Measurements from ENCODE around the gene GPT2. TPM values are rescaled to one million over a fixed set of nuclear protein-coding genes. Genes with fewer than 3 reads are reported as not detected.
"Not testable (repeated sequence)": the region's sequence is repeated elsewhere in the genome, so short reads cannot be mapped to it uniquely, and the experiment has no call there.

Gene GPT2
- total RNA-seq, 1 donor from 2014 or later: 22.3 TPM

- Mint-ChIP-seq H3K4me3 (no peak overlapping the region), H3K27me3 (ENCODE audit: insufficient read depth) (no peaks in the 10 kb centered on the region), H3K4me1 (ENCODE audit: low read depth) (peaks cover 11% of the 10 kb centered on the region), H3K36me3 (ENCODE audit: low read depth) (peaks cover 12% of the 10 kb centered on the region), H3K27ac (no peak overlapping the region), H3K9me3 (no peaks in the 10 kb centered on the region)
- intact Hi-C loops (cut with micrococcal nuclease): no loop called here
- no peak for DNase-seq (ENCODE audit: low spot score)
Measured at GRCh38 chr16:46924402-46924801, 40.2 kb downstream of the GPT2 start.

GRCh38 chr16:46926470-46927225, 42.5 kb downstream of the GPT2 start:
- no peak for DNase-seq (ENCODE audit: low spot score)
- Mint-ChIP-seq H3K9me3 (no peaks in the 10 kb centered on the region), H3K4me3 (no peak overlapping the region), H3K27ac (no peak overlapping the region), H3K36me3 (ENCODE audit: low read depth) (peaks cover 12% of the 10 kb centered on the region), H3K4me1 (ENCODE audit: low read depth) (peaks cover 11% of the 10 kb centered on the region), H3K27me3 (ENCODE audit: insufficient read depth) (no peaks in the 10 kb centered on the region)
- intact Hi-C loops (cut with micrococcal nuclease): no loop called here

- H3K9me3 Mint-ChIP-seq: no peaks in the 10 kb centered on the region
- intact Hi-C loops (cut with micrococcal nuclease): no loop called here
- DNase-seq (ENCODE audit: low spot score): no peak
- peaks cover 11% of the 10 kb centered on the region for H3K4me1 Mint-ChIP-seq (ENCODE audit: low read depth)
- no peaks in the 10 kb centered on the region for H3K27me3 Mint-ChIP-seq (ENCODE audit: insufficient read depth)
- peaks cover 10% of the 10 kb centered on the region for H3K36me3 Mint-ChIP-seq (ENCODE audit: low read depth)
- no peak overlapping the region for H3K4me3 Mint-ChIP-seq
- no peak overlapping the region for H3K27ac Mint-ChIP-seq
Measured at GRCh38 chr16:46927273-46927672, 43.1 kb downstream of the GPT2 start.

DNA sequence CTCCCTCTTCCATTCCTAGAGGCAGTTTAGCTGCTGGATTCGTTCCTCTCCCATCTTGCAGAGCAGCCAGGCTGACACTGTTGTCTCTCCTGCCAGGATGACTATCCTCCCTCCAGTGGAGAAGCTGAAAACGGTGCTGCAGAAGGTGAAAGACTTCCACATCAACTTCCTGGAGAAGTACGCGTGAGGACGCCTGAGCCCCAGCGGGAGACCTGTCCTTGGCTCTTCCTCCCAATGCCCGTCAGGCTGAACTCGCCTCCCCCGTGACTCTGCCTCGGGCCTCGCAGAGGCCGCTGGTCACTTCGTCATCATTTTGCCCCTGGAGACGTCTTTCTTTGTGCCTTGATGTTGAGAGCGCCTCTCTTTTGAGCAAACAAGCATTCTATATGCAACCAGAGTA, 44.6 kb downstream of the GPT2 start:
- Mint-ChIP-seq H3K4me3 (no peak overlapping the region), H3K4me1 (ENCODE audit: low read depth) (peaks cover 11% of the 10 kb centered on the region), H3K9me3 (no peaks in the 10 kb centered on the region), H3K27ac (peak overlapping the region; percentile 38), H3K27me3 (ENCODE audit: insufficient read depth) (no peaks in the 10 kb centered on the region), H3K36me3 (ENCODE audit: low read depth) (peaks cover 8% of the 10 kb centered on the region)
- DNase-seq (ENCODE audit: low spot score): no peak
- intact Hi-C loops (cut with micrococcal nuclease): loop anchor here (1.0 kb wide), 2 partner anchors 75 to 375 kb away; no protein-coding TSS in a partner anchor

GRCh38 chr16:46929378-46930332, 45.5 kb downstream of the GPT2 start:
- DNase-seq (ENCODE audit: low spot score): peak; percentile 62
- intact Hi-C loops (cut with micrococcal nuclease): loop anchor here (1.0 kb wide), 3 partner anchors 75 to 375 kb away; no protein-coding TSS in a partner anchor
- H3K27ac Mint-ChIP-seq: no peak overlapping the region
- H3K36me3 Mint-ChIP-seq (ENCODE audit: low read depth): peaks cover 8% of the 10 kb centered on the region
- no peak overlapping the region for H3K4me3 Mint-ChIP-seq
- no peaks in the 10 kb centered on the region for H3K9me3 Mint-ChIP-seq
- no peaks in the 10 kb centered on the region for H3K27me3 Mint-ChIP-seq (ENCODE audit: insufficient read depth)
- peaks cover 11% of the 10 kb centered on the region for H3K4me1 Mint-ChIP-seq (ENCODE audit: low read depth)

DNA sequence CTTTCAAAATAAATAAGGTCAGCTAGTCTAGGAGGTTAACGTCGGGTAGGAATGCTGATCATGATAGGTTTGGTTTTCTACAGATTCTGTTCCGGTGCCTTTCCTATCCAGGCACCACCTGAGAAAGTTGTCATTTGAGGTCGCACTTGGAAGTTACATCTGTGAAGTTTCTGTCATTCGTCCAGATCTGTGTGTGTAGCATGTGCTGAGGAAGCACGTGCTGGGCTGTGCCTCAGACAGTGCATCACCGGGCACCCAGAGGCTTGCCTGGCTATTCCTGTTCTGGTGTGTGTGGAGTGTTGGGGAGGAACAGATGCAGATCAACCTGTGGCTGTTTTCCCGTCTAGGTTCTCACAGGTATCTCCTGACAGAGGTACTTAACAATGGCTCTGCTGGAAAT, 46.7 kb downstream of the GPT2 start:
- intact Hi-C loops (cut with micrococcal nuclease): loop anchor here (1.0 kb wide), 1 partner anchor 258 kb away; no protein-coding TSS in a partner anchor
- H3K9me3 Mint-ChIP-seq: no peaks in the 10 kb centered on the region

DNA sequence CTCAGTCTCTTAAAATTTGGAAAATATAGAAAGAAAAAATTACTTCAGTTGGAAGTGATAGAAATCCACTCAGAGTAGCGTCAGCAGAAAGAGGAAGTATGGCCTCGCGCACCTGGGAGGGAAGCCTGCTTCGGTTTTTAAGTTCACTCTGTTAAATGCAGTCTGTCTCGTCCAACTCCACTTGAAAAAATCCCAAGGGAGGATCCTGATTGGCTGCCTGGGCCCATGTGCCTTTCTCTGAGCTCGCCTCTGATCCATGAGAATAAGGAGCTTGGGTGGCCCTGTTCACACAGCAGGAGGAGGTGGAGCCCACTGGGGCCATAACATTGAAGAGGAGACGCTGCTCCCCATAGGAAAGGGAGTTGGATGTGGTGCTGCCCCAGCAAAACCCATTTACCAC, 48.6 kb downstream of the GPT2 start:
- H3K4me3 Mint-ChIP-seq: no peak overlapping the region
- H3K27me3 Mint-ChIP-seq (ENCODE audit: insufficient read depth): peaks cover 3% of the 10 kb centered on the region
- H3K27ac Mint-ChIP-seq: no peak overlapping the region
- intact Hi-C loops (cut with micrococcal nuclease): no loop called here
- H3K36me3 Mint-ChIP-seq (ENCODE audit: low read depth): peaks cover 3% of the 10 kb centered on the region
- no peaks in the 10 kb centered on the region for H3K9me3 Mint-ChIP-seq
- no peak for DNase-seq (ENCODE audit: low spot score)
- peaks cover 6% of the 10 kb centered on the region for H3K4me1 Mint-ChIP-seq (ENCODE audit: low read depth)

More for the DNA sequence above, 46.7 kb downstream of the GPT2 start:
- Mint-ChIP-seq H3K27ac (no peak overlapping the region), H3K4me1 (ENCODE audit: low read depth) (peaks cover 11% of the 10 kb centered on the region), H3K36me3 (ENCODE audit: low read depth) (peaks cover 8% of the 10 kb centered on the region), H3K4me3 (no peak overlapping the region), H3K27me3 (ENCODE audit: insufficient read depth) (no peaks in the 10 kb centered on the region)
- DNase-seq (ENCODE audit: low spot score): no peak

- H3K4me1 Mint-ChIP-seq (ENCODE audit: low read depth): peaks cover 3% of the 10 kb centered on the region
- H3K9me3 Mint-ChIP-seq: no peaks in the 10 kb centered on the region
- intact Hi-C loops (cut with micrococcal nuclease): no loop called here
- H3K27ac Mint-ChIP-seq: no peak overlapping the region
- no peaks in the 10 kb centered on the region for H3K36me3 Mint-ChIP-seq (ENCODE audit: low read depth)
- H3K4me3 Mint-ChIP-seq: no peak overlapping the region
- H3K27me3 Mint-ChIP-seq (ENCODE audit: insufficient read depth): peaks cover 3% of the 10 kb centered on the region
- DNase-seq (ENCODE audit: low spot score): no peak
Measured at GRCh38 chr16:46937536-46937935, 53.4 kb downstream of the GPT2 start.

- H3K27me3 Mint-ChIP-seq (ENCODE audit: insufficient read depth); DNase-seq (ENCODE audit: low spot score); H3K4me3 Mint-ChIP-seq; H3K9me3 Mint-ChIP-seq; H3K27ac Mint-ChIP-seq; H3K36me3 Mint-ChIP-seq (ENCODE audit: low read depth): not testable (repeated sequence)
- H3K4me1 Mint-ChIP-seq (ENCODE audit: low read depth): peaks cover 17% of the 10 kb centered on the region
- intact Hi-C loops (cut with micrococcal nuclease): loop anchor here (10.0 kb wide), 3 partner anchors 200 to 1110 kb away; partner anchors contain the start of genes ITFG1, NETO2 and PHKB
Measured at GRCh38 chr16:46944713-46945112, 60.6 kb downstream of the GPT2 start.

GRCh38 chr16:46947900-46948547, 63.9 kb downstream of the GPT2 start:
- Mint-ChIP-seq H3K36me3 (ENCODE audit: low read depth) (no peaks in the 10 kb centered on the region), H3K4me3 (no peak overlapping the region), H3K4me1 (ENCODE audit: low read depth) (peaks cover 9% of the 10 kb centered on the region), H3K27ac (no peak overlapping the region), H3K27me3 (ENCODE audit: insufficient read depth) (peaks cover 2% of the 10 kb centered on the region), H3K9me3 (no peaks in the 10 kb centered on the region)
- peak; percentile 19 for DNase-seq (ENCODE audit: low spot score)
- intact Hi-C loops (cut with micrococcal nuclease): loop anchor here (1.0 to 10.0 kb wide), 8 partner anchors 25 to 1217 kb away; partner anchors contain the start of genes DNAJA2, ITFG1, NETO2 and PHKB

GRCh38 chr16:46948548-46949166, 64.5 kb downstream of the GPT2 start:
- no peak for DNase-seq (ENCODE audit: low spot score)
- peaks cover 2% of the 10 kb centered on the region for H3K27me3 Mint-ChIP-seq (ENCODE audit: insufficient read depth)
- H3K36me3 Mint-ChIP-seq (ENCODE audit: low read depth): no peaks in the 10 kb centered on the region
- H3K9me3 Mint-ChIP-seq: no peaks in the 10 kb centered on the region
- peaks cover 3% of the 10 kb centered on the region for H3K4me1 Mint-ChIP-seq (ENCODE audit: low read depth)
- intact Hi-C loops (cut with micrococcal nuclease): loop anchor here (2.0 to 10.0 kb wide), 6 partner anchors 24 to 1208 kb away; partner anchors contain the start of genes DNAJA2, ITFG1, NETO2 and PHKB
- no peak overlapping the region for H3K4me3 Mint-ChIP-seq
- peak overlapping the region; percentile 62 for H3K27ac Mint-ChIP-seq
